GM21515 (cell line): ENCODE data around the gene RAD9A.

Experiments
- ATAC-seq: cut with Tn5 transposase; IDR thresholded peaks from one replicate; pipeline ENCODE4 v1.9.1; 2021; ENCODE audit not compliant: unreplicated experiment

RAD9A gene

GRCh38 chr11:67356864-67357561 is 34.8 kb upstream of the RAD9A start:
- no peak for ATAC-seq

GRCh38 chr11:67357831-67358670 is 33.7 kb upstream of the RAD9A start:
- no peak for ATAC-seq

GRCh38 chr11:67364169-67364568 is 27.6 kb upstream of the RAD9A start:
- ATAC-seq: no peak

GRCh38 chr11:67364783-67365722 is 26.7 kb upstream of the RAD9A start:
- ATAC-seq: no peak

- no peak for ATAC-seq
Observed at GRCh38 chr11:67365736-67366444, 25.9 kb upstream of the RAD9A start.

GRCh38 chr11:67366546-67366945 is 25.2 kb upstream of the RAD9A start:
- ATAC-seq: no peak

- no peak for ATAC-seq
Observed at GRCh38 chr11:67366961-67367760, 24.6 kb upstream of the RAD9A start.

- ATAC-seq: no peak
Observed at GRCh38 chr11:67367761-67368227, 24.0 kb upstream of the RAD9A start.

- ATAC-seq: no peak
Observed at GRCh38 chr11:67368621-67369020, 23.2 kb upstream of the RAD9A start.

- ATAC-seq: no peak
Observed at GRCh38 chr11:67369275-67369674, 22.5 kb upstream of the RAD9A start.

GRCh38 chr11:67369801-67370284 is 21.9 kb upstream of the RAD9A start:
- no peak for ATAC-seq

- ATAC-seq: no peak
Observed at GRCh38 chr11:67370351-67371076, 21.3 kb upstream of the RAD9A start.

- ATAC-seq: no peak
Observed at GRCh38 chr11:67371189-67371910, 20.4 kb upstream of the RAD9A start.

- ATAC-seq: no peak
Observed at GRCh38 chr11:67371911-67372320, 19.9 kb upstream of the RAD9A start.

GRCh38 chr11:67372321-67372992 is 19.3 kb upstream of the RAD9A start:
- ATAC-seq: no peak

GRCh38 chr11:67372993-67373647 is 18.7 kb upstream of the RAD9A start, which contains the start of gene CLCF1:
Gene CLCF1, minus strand, starts transcription at chr11:67373598. Its CDS starts 59 bp downstream, at chr11:67373539.
- no peak for ATAC-seq
